ENCODE data around the gene CLTC.

GRCh38 chr17:59642565-59642964, 22.9 kb downstream of the CLTC start:
- no peak for TF ChIP-seq EP300 (IDR thresholded peaks at IDR 0.05)
- no peak for TF ChIP-seq RFX5 (IDR thresholded peaks at IDR 0.05)
- no peak for TF ChIP-seq CTCF (IDR thresholded peaks at IDR 0.05)
- no peak for TF ChIP-seq NR3C1 (IDR thresholded peaks at IDR 0.05)
- TF ChIP-seq POLR2A (IDR thresholded peaks at IDR 0.05; ENCODE audit: low read length) = no peak
- no peak for TF ChIP-seq REST (IDR thresholded peaks at IDR 0.05)
- no peak for TF ChIP-seq RNF2 (IDR thresholded peaks at IDR 0.05; ENCODE audit: borderline replicate concordance, low read depth)
- TF ChIP-seq MAZ (IDR thresholded peaks at IDR 0.05; ENCODE audit: borderline replicate concordance, low read depth, low read length) = no peak
- no peak for TF ChIP-seq FOSL2 (IDR thresholded peaks at IDR 0.05)
- no peak for TF ChIP-seq FOSL2 (CRISPR knock-in tag; IDR thresholded peaks at IDR 0.05)
- no peak for TF ChIP-seq TP53 (CRISPR knock-in tag; IDR thresholded peaks at IDR 0.05)
- no peak for TF ChIP-seq KDM5A (IDR thresholded peaks at IDR 0.05)
- no peak for TF ChIP-seq E2F6 (IDR thresholded peaks at IDR 0.05; ENCODE audit: borderline replicate concordance, low read depth)
- TF ChIP-seq NFE2L2 (conservative IDR thresholded peaks at IDR 0.05; ENCODE audit: low read length) = no peak
